Muscle layer of duodenum (tissue), 2 donors: ENCODE results near the gene GRB10.

Source experiments
- H3K27ac ChIP-seq: one replicate; pipeline ENCODE4 v1.7.0; 2013; ENCODE audit warnings: mild to moderate bottlenecking, low read length
- H3K27me3 ChIP-seq: one replicate; pipeline ENCODE4 v1.7.0; 2013; ENCODE audit warnings: low read depth, mild to moderate bottlenecking, control low read depth, low read length
- H3K36me3 ChIP-seq, 2 donors: one replicate each; pipeline ENCODE4 v1.7.0; 2013; ENCODE audit warnings: low read length in 2 of 2, control low read depth in 1 of 2, mild to moderate bottlenecking in 1 of 2; ENCODE audit not compliant: insufficient read depth in 2 of 2, control insufficient read depth in 1 of 2
- H3K4me1 ChIP-seq, 2 donors: one replicate each; pipeline ENCODE4 v1.7.0; 2013; ENCODE audit warnings: low read length in 2 of 2, mild to moderate bottlenecking in 2 of 2, control low read depth in 1 of 2, moderate library complexity in 1 of 2; ENCODE audit not compliant: insufficient read depth in 2 of 2, control insufficient read depth in 1 of 2
- H3K4me3 ChIP-seq, 2 donors: one replicate each; pipeline ENCODE4 v1.7.0; 2013; ENCODE audit warnings: low read length in 2 of 2, low read depth in 1 of 2, mild to moderate bottlenecking in 1 of 2
- H3K9me3 ChIP-seq, 2 donors: one replicate each; pipeline ENCODE4 v1.7.0; 2013; ENCODE audit warnings: low read length in 2 of 2, control low read depth in 1 of 2, mild to moderate bottlenecking in 1 of 2; ENCODE audit not compliant: control insufficient read depth in 1 of 2
- donor health status: healthy.

GRB10 gene

GRCh38 chr7:50562136-50562535 is 220.6 kb downstream of the GRB10 start:
- H3K27ac ChIP-seq: no peak overlapping the region
- no peaks in the 10 kb centered on the region for H3K36me3 ChIP-seq
- H3K27me3 ChIP-seq: no peaks in the 10 kb centered on the region
- H3K9me3 ChIP-seq: no peaks in the 10 kb centered on the region
- no peak overlapping the region for H3K4me3 ChIP-seq
- peaks cover 0 to 2% of the 10 kb centered on the region in 2 donors for H3K4me1 ChIP-seq

GRCh38 chr7:50560865-50561351 is 221.8 kb downstream of the GRB10 start:
- no peaks in the 10 kb centered on the region for H3K9me3 ChIP-seq

GRCh38 chr7:50559881-50560280 is 222.8 kb downstream of the GRB10 start:
- Histone ChIP-seq H3K4me3 (no peak overlapping the region), H3K9me3 (no peaks in the 10 kb centered on the region), H3K27me3 (no peaks in the 10 kb centered on the region), H3K27ac (no peak overlapping the region), H3K4me1 (peaks cover 3 to 5% of the 10 kb centered on the region in 2 donors), H3K36me3 (no peaks in the 10 kb centered on the region)

More at GRCh38 chr7:50560865-50561351, 221.8 kb downstream of the GRB10 start:
- Histone ChIP-seq H3K27me3 (no peaks in the 10 kb centered on the region), H3K4me3 (no peak overlapping the region), H3K4me1 (peaks cover 3 to 5% of the 10 kb centered on the region in 2 donors), H3K36me3 (no peaks in the 10 kb centered on the region), H3K27ac (no peak overlapping the region)

GRCh38 chr7:50558294-50559053 is 224.2 kb downstream of the GRB10 start:
- Histone ChIP-seq H3K36me3 (no peaks in the 10 kb centered on the region), H3K9me3 (no peaks in the 10 kb centered on the region), H3K27me3 (no peaks in the 10 kb centered on the region), H3K27ac (no peak overlapping the region), H3K4me3 (no peak overlapping the region), H3K4me1 (peaks cover 3 to 5% of the 10 kb centered on the region in 2 donors)

GRCh38 chr7:50557099-50557498 is 225.6 kb downstream of the GRB10 start:
- Histone ChIP-seq H3K4me3 (no peak overlapping the region), H3K9me3 (no peaks in the 10 kb centered on the region), H3K27ac (no peak overlapping the region), H3K27me3 (no peaks in the 10 kb centered on the region), H3K4me1 (peaks cover 3 to 5% of the 10 kb centered on the region in 2 donors), H3K36me3 (no peaks in the 10 kb centered on the region)

GRCh38 chr7:50556247-50556991 is 226.3 kb downstream of the GRB10 start:
- H3K27me3 ChIP-seq: no peaks in the 10 kb centered on the region
- no peak overlapping the region for H3K27ac ChIP-seq
- H3K4me1 ChIP-seq: peaks cover 3 to 5% of the 10 kb centered on the region in 2 donors

GRCh38 chr7:50555594-50556140 is 227.0 kb downstream of the GRB10 start:
- H3K4me3 ChIP-seq: no peak overlapping the region
- no peaks in the 10 kb centered on the region for H3K27me3 ChIP-seq
- no peak overlapping the region for H3K27ac ChIP-seq
- H3K4me1 ChIP-seq: peaks cover 3 to 5% of the 10 kb centered on the region in 2 donors
- no peaks in the 10 kb centered on the region for H3K9me3 ChIP-seq
- no peaks in the 10 kb centered on the region for H3K36me3 ChIP-seq

More at GRCh38 chr7:50556247-50556991, 226.3 kb downstream of the GRB10 start:
- no peak overlapping the region for H3K4me3 ChIP-seq
- no peaks in the 10 kb centered on the region for H3K36me3 ChIP-seq
- H3K9me3 ChIP-seq: no peaks in the 10 kb centered on the region

GRCh38 chr7:50554431-50555322 is 228.0 kb downstream of the GRB10 start:
- Histone ChIP-seq H3K9me3 (no peaks in the 10 kb centered on the region), H3K4me3 (no peak overlapping the region), H3K36me3 (no peaks in the 10 kb centered on the region), H3K27me3 (no peaks in the 10 kb centered on the region), H3K27ac (no peak overlapping the region), H3K4me1 (peaks cover 3 to 5% of the 10 kb centered on the region in 2 donors)

- Histone ChIP-seq H3K27me3 (no peaks in the 10 kb centered on the region), H3K9me3 (no peaks in the 10 kb centered on the region), H3K4me3 (no peak overlapping the region), H3K36me3 (no peaks in the 10 kb centered on the region), H3K27ac (no peak overlapping the region), H3K4me1 (peaks cover 3 to 5% of the 10 kb centered on the region in 2 donors)
Measured at GRCh38 chr7:50553973-50554372, 228.7 kb downstream of the GRB10 start.

- Histone ChIP-seq H3K27ac (no peak overlapping the region), H3K9me3 (no peaks in the 10 kb centered on the region), H3K4me3 (no peak overlapping the region), H3K27me3 (no peaks in the 10 kb centered on the region), H3K36me3 (no peaks in the 10 kb centered on the region), H3K4me1 (peaks cover 3 to 5% of the 10 kb centered on the region in 2 donors)
Measured at GRCh38 chr7:50552921-50553320, 229.8 kb downstream of the GRB10 start.
